ENCODE results near the gene TAF6. TPM values are rescaled to one million over a fixed set of nuclear protein-coding genes. Genes with fewer than 3 reads are reported as not detected.
A peak's percentile ranks its signal among the peaks of the same experiment; 100 is the strongest.

The TAF6 gene
- total and polyA plus RNA-seq, 9 of the 15 experiments (the other 6 are each of a cell fraction or from before 2014, with no cell fraction given) = 0.78 to 78.7 (median 21.3) TPM

DNA sequence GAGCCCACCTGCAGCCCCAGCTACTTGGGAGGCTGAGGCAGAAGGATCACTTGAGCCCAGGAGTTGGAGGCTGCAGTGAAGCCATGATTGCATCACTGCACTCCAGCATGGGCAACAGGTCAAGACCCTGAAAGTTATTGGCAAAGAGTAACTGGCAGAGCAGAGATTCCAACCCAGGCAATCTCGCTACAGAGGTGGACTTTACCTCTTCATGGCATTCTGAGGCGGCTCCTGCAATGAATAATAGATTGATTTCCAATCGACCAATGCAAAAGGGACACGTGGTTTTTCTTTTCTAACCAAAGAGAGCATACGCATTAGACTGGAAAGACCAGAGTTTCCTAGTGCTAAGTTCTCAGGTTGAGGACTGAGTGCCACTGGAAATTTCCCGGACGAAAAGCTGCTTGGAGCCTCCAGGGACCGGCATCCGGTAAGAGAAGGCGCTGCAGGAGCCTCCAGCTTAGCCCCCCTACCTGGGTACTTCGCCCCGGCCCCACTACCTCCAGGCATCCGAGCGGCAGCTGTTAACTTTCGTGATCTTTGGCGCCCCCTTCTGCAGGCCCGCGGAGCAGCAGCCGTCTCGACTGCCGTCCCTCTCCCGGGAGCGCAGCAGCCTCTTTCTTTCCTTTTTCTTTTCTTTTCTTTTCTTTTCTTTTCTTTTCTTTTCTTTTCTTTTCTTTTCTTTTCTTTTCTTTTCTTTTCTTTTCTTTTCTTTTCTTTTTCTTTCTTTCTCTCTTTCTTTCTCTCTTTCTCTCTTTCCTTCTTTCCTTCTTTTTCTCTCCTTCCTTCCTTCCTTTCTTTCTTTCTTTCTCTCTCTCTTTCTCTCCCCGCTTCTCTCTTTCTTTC lies 11.7 kb upstream of the TAF6 start (continued):
- TF ChIP-seq, protein P1, sequence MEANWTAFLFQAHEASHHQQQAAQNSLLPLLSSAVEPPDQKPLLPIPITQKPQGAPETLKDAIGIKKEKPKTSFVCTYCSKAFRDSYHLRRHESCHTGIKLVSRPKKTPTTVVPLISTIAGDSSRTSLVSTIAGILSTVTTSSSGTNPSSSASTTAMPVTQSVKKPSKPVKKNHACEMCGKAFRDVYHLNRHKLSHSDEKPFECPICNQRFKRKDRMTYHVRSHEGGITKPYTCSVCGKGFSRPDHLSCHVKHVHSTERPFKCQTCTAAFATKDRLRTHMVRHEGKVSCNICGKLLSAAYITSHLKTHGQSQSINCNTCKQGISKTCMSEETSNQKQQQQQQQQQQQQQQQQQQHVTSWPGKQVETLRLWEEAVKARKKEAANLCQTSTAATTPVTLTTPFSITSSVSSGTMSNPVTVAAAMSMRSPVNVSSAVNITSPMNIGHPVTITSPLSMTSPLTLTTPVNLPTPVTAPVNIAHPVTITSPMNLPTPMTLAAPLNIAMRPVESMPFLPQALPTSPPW (CRISPR knock-in tag; IDR thresholded peaks at IDR 0.05) = peak; percentile 17; the same call in 1 of the 2 replicates
- 0 out of 2 replicates have a peak, but pooled peaks have one; percentile 15 for TF ChIP-seq NFXL1 (CRISPR knock-in tag; IDR thresholded peaks at IDR 0.05)
- TF ChIP-seq ASH1L (IDR thresholded peaks at IDR 0.05; ENCODE audit: borderline replicate concordance, low read depth, partially characterized antibody) = peak; percentile 65
- TF ChIP-seq TOE1 (IDR thresholded peaks at IDR 0.05; ENCODE audit: borderline replicate concordance) = no peak; the same call in 1 of the 2 replicates
- TF ChIP-seq TOE1 (CRISPR knock-in tag; IDR thresholded peaks at IDR 0.05; ENCODE audit: borderline replicate concordance, low read depth) = no peak
- TF ChIP-seq CCNT2 (IDR thresholded peaks at IDR 0.05; ENCODE audit: borderline replicate concordance, extremely low read depth, insufficient read length, low read depth, low read length) = no peak
- no peak for TF ChIP-seq PRPF4 (IDR thresholded peaks at IDR 0.05; ENCODE audit: insufficient read depth, low read depth, low read length, poor library complexity, severe bottlenecking)
- no peak for TF ChIP-seq KAT8 (IDR thresholded peaks at IDR 0.05; ENCODE audit: low read depth)
- TF ChIP-seq ZNF695 (CRISPR knock-in tag; IDR thresholded peaks at IDR 0.05) = no peak
- no peak for TF ChIP-seq ZNF146 (CRISPR knock-in tag; IDR thresholded peaks at IDR 0.05; ENCODE audit: unreplicated experiment)

Measured in K562 (cell line).